Measurements from ENCODE around the gene ME3. TPM values are rescaled to one million over a fixed set of nuclear protein-coding genes. Genes with fewer than 3 reads are reported as not detected.
A peak's percentile ranks its signal among the peaks of the same experiment; 100 is the strongest.
"Not testable (repeated sequence)": the region's sequence is repeated elsewhere in the genome, so short reads cannot be mapped to it uniquely, and the experiment has no call there.

ME3 gene
- polyA plus RNA-seq, 1 experiment: 15.8 TPM

GRCh38 chr11:86624366-86624765, 48.0 kb downstream of the ME3 start:
- H3K4me3 ChIP-seq (ENCODE audit: low read depth, low read length): no peak overlapping the region
- CTCF ChIA-PET: interaction anchor here (0.6 kb wide), 1 partner anchor 19 kb away, joined by 3 read pairs; no protein-coding TSS in a partner anchor
- POLR2A ChIA-PET: no interaction called here
- H3K27me3 ChIP-seq (ENCODE audit: control insufficient read depth, insufficient read depth, low read length): no peaks in the 10 kb centered on the region
- TF ChIP-seq, protein P1, sequence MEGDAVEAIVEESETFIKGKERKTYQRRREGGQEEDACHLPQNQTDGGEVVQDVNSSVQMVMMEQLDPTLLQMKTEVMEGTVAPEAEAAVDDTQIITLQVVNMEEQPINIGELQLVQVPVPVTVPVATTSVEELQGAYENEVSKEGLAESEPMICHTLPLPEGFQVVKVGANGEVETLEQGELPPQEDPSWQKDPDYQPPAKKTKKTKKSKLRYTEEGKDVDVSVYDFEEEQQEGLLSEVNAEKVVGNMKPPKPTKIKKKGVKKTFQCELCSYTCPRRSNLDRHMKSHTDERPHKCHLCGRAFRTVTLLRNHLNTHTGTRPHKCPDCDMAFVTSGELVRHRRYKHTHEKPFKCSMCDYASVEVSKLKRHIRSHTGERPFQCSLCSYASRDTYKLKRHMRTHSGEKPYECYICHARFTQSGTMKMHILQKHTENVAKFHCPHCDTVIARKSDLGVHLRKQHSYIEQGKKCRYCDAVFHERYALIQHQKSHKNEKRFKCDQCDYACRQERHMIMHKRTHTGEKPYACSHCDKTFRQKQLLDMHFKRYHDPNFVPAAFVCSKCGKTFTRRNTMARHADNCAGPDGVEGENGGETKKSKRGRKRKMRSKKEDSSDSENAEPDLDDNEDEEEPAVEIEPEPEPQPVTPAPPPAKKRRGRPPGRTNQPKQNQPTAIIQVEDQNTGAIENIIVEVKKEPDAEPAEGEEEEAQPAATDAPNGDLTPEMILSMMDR (IDR thresholded peaks at IDR 0.05; ENCODE audit: insufficient read depth, low read depth, low read length): no peak
- DNase-seq (ENCODE audit: low read depth): no peak
- H3K36me3 ChIP-seq (ENCODE audit: control insufficient read depth, insufficient read depth, low read length): no peaks in the 10 kb centered on the region

- TF ChIP-seq, protein P1 (IDR thresholded peaks at IDR 0.05; ENCODE audit: insufficient read depth, low read depth, low read length): no peak
- Histone ChIP-seq H3K36me3 (ENCODE audit: control insufficient read depth, insufficient read depth, low read length) (no peaks in the 10 kb centered on the region), H3K4me3 (ENCODE audit: low read depth, low read length) (no peak overlapping the region), H3K27me3 (ENCODE audit: control insufficient read depth, insufficient read depth, low read length) (no peaks in the 10 kb centered on the region)
- POLR2A ChIA-PET: no interaction called here
- no peak for DNase-seq (ENCODE audit: low read depth)
- CTCF ChIA-PET: no interaction called here
Observed at GRCh38 chr11:86623736-86624135, 48.7 kb downstream of the ME3 start.

- TF ChIP-seq, protein P1 (IDR thresholded peaks at IDR 0.05; ENCODE audit: insufficient read depth, low read depth, low read length): no peak
- ChIA-PET POLR2A (no interaction called here), CTCF (no interaction called here)
- Histone ChIP-seq H3K27me3 (ENCODE audit: control insufficient read depth, insufficient read depth, low read length) (no peaks in the 10 kb centered on the region), H3K36me3 (ENCODE audit: control insufficient read depth, insufficient read depth, low read length) (no peaks in the 10 kb centered on the region), H3K4me3 (ENCODE audit: low read depth, low read length) (no peak overlapping the region)
- no peak for DNase-seq (ENCODE audit: low read depth)
Observed at GRCh38 chr11:86623041-86623621, 49.3 kb downstream of the ME3 start.

DNA sequence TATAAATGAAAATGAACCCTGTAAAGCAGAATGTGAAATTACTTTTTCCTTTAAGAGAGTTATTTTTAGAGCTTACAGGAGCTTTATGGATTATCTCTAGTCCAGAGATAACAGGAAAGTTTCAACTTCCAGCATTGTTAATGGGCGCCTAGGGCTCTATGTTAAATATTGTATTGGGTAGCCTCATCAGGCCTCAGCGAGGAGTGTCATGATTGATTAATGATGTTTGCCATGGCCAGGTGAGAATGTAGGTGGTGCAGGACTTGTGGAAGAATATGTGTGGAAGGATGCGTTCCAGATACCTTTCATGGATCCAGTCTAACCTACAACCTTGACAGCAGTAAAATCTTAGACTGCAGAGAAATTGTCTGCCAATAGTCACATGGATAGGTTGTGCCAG, 50.6 kb downstream of the ME3 start:
- ChIA-PET CTCF (interaction anchor here (1.0 to 5.4 kb wide), 2 partner anchors 9 to 13 kb away, joined by 3 to 37 read pairs; no protein-coding TSS in a partner anchor), POLR2A (no interaction called here)
- no peak for DNase-seq (ENCODE audit: low read depth)
- H3K27me3 ChIP-seq (ENCODE audit: control insufficient read depth, insufficient read depth, low read length): no peaks in the 10 kb centered on the region
- TF ChIP-seq, protein P1 (IDR thresholded peaks at IDR 0.05; ENCODE audit: insufficient read depth, low read depth, low read length): no peak
- no peak overlapping the region for H3K4me3 ChIP-seq (ENCODE audit: low read depth, low read length)
- H3K36me3 ChIP-seq (ENCODE audit: control insufficient read depth, insufficient read depth, low read length): no peaks in the 10 kb centered on the region

- TF ChIP-seq, protein P1 (IDR thresholded peaks at IDR 0.05; ENCODE audit: insufficient read depth, low read depth, low read length): no peak
- ChIA-PET POLR2A (interaction anchor here (0.6 kb wide), 1 partner anchor 165 kb away, joined by 4 read pairs; no protein-coding TSS in a partner anchor), CTCF (interaction anchor here (1.1 to 5.4 kb wide), 2 partner anchors 12 to 184 kb away, joined by 4 to 37 read pairs; no protein-coding TSS in a partner anchor)
- DNase-seq (ENCODE audit: low read depth): peak; percentile 79
- no peaks in the 10 kb centered on the region for H3K27me3 ChIP-seq (ENCODE audit: control insufficient read depth, insufficient read depth, low read length)
- H3K36me3 ChIP-seq (ENCODE audit: control insufficient read depth, insufficient read depth, low read length): no peaks in the 10 kb centered on the region
- no peak overlapping the region for H3K4me3 ChIP-seq (ENCODE audit: low read depth, low read length)
Observed at GRCh38 chr11:86620891-86621521, 51.4 kb downstream of the ME3 start.

GRCh38 chr11:86619428-86619827, 53.0 kb downstream of the ME3 start:
- H3K36me3 ChIP-seq (ENCODE audit: control insufficient read depth, insufficient read depth, low read length); POLR2A ChIA-PET; H3K4me3 ChIP-seq (ENCODE audit: low read depth, low read length); DNase-seq (ENCODE audit: low read depth); H3K27me3 ChIP-seq (ENCODE audit: control insufficient read depth, insufficient read depth, low read length): not testable (repeated sequence)
- CTCF ChIA-PET: interaction anchor here (1.5 to 5.4 kb wide), 2 partner anchors 11 to 13 kb away, joined by 4 to 37 read pairs; no protein-coding TSS in a partner anchor
